Measurements from ENCODE around the gene NUMA1. TPM values are rescaled to one million over a fixed set of nuclear protein-coding genes. Genes with fewer than 3 reads are reported as not detected.

The NUMA1 gene
- total and polyA plus RNA-seq, 9 of the 15 experiments (the other 6 are each of a cell fraction or from before 2014, with no cell fraction given) = 4.1 to 104 (median 51.2) TPM

GRCh38 chr11:72012897-72013721 is 67.2 kb downstream of the NUMA1 start:
- Histone ChIP-seq H4K20me1 (replicated peaks; ENCODE audit: control insufficient read depth, insufficient read depth, low read length) (peaks cover 5% of the 10 kb centered on the region; the same call in 1 of the 2 replicates), H3K4me2 (ENCODE audit: insufficient read depth, low read length) (no peak overlapping the region), H3K79me2 (ENCODE audit: control insufficient read depth, insufficient read depth, low read length) (no peaks in the 10 kb centered on the region), H3K9ac (ENCODE audit: insufficient read depth in 1 of 2, low read depth in 2 of 2, low read length in 2 of 2) (peak overlapping the region in 1 of 2 experiments; percentile 10; a peak in 1 of 4 replicates), H3K4me3 (no peak overlapping the region), H2AFZ (ENCODE audit: low read depth, low read length) (no peak overlapping the region), H3K9me3 (replicated peaks; ENCODE audit: control insufficient read depth, insufficient read depth, low read depth, low read length) (no peaks in the 10 kb centered on the region), H3K4me1 (replicated peaks in 1 of 2; ENCODE audit: control insufficient read depth in 2 of 2, insufficient read depth in 2 of 2, low read length in 2 of 2) (peaks cover 0 to 7% of the 10 kb centered on the region in 2 experiments; a peak in 1 of 5 replicates), H3K9me1 (ENCODE audit: control insufficient read depth, insufficient read depth, low read length) (no peaks in the 10 kb centered on the region), H3K36me3 (ENCODE audit: control insufficient read depth, insufficient read depth, low read length) (peaks cover 96% of the 10 kb centered on the region), H3K27me3 (ENCODE audit: control insufficient read depth in 2 of 2, insufficient read depth in 2 of 2, low read length in 2 of 2) (no peaks in the 10 kb centered on the region), H3K27ac (ENCODE audit: extremely low read depth, low read depth, low read length) (no peak overlapping the region)
- DNase-seq (ENCODE audit: extremely low read depth in 1 of 4, low spot score in 3 of 4) = no peak
- intact Hi-C loops (cut with micrococcal nuclease) = no loop called here
- POLR2A ChIA-PET = interaction anchor here (0.6 to 2.2 kb wide), 6 partner anchors 10 to 418 kb away, joined by 3 to 7 read pairs (median 4); no protein-coding TSS in a partner anchor
- no peak for FAIRE-seq
- in situ Hi-C loops (cut with MboI) = no loop called here
- no TSS peak for BruUV-seq (replicated peaks)
- CTCF ChIA-PET (ENCODE audit: low intra/inter-chr PET ratio) = no interaction called here
- TF ChIP-seq POLR2G (IDR thresholded peaks at IDR 0.05; ENCODE audit: low read depth, low read length) (peak; percentile 70), RBM22 (IDR thresholded peaks at IDR 0.05; ENCODE audit: low read depth, low read length, poor library complexity, severe bottlenecking) (peak; percentile 31), ETV1 (tag; conservative IDR thresholded peaks at IDR 0.05; ENCODE audit: low read depth) (no peak)
- WGBS (ENCODE audit: insufficient coverage, low coverage, missing lambda C conversion rate) = 88% methylated on average over 25 of the region's 33 CpGs
- ATAC-seq = no peak

Data from K562 (cell line).